ENCODE data around the gene AHNAK.

GRCh38 chr11:62444835-62445234, 101.8 kb downstream of the AHNAK start:
- TF ChIP-seq EP300 (IDR thresholded peaks at IDR 0.05): no peak
- TF ChIP-seq CTCF (IDR thresholded peaks at IDR 0.05): no peak
- TF ChIP-seq POLR2AphosphoS5 (IDR thresholded peaks at IDR 0.05): no peak
- no peak for TF ChIP-seq POLR2A (IDR thresholded peaks at IDR 0.05)

Measured in gastroesophageal sphincter (tissue), 3 donors.